SKM-1 treated with dmso at 0.1 percent for 144 hours (cell line): Measurements from ENCODE around the gene FOXG1.

ENCODE experiments used
- DNase-seq: peaks from one replicate; lab custom pipeline; 2025; ENCODE audit not compliant: unreplicated experiment; lab: John Stamatoyannopoulos, UW

FOXG1 gene

DNA sequence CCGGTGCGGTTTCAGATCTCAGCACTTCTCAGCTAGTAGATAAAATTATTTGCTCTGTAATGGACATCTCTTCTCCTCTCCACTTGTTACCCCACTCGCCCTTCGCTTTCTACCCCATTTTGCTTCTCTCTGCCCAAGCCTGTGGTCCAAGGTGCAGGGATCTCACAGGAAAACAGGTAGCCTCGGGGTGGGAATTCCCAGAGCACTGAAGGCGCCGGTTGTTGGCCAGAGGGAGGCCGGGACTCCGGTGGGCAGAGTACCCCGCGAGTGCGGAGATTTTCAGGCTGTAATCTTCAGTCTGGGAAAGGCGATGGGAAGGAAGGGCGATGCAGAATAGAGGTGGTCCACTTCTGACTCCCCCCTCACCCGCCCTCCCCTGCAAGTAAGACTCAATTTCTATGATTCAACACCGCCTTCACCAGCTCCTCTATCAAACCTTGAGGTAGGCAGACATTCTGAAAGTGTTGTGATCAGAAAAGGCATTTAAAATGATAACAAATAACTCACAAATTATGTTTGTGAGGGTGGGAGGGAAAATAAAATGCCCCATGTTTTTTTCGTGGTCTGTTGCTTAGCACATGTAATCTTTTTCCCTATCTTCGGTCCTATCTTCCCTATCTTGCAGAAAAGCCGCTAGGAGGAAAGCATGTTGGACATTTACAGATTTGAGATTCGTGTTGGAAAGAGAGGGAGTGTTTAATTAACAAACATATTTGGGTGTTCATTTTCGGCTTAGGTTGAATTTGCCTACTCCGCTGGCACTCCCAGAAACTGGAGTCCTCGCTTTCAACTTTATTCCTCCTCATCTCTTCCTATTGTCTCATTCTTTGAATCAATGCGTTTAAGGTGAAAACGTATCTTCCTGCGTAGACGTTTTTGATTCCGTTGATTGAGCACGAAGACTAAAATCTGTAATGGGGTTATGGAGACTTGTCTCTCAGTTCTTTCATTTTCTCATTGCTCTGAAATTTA lies 8.5 kb downstream of the FOXG1 start:
- DNase-seq: no peak

DNA sequence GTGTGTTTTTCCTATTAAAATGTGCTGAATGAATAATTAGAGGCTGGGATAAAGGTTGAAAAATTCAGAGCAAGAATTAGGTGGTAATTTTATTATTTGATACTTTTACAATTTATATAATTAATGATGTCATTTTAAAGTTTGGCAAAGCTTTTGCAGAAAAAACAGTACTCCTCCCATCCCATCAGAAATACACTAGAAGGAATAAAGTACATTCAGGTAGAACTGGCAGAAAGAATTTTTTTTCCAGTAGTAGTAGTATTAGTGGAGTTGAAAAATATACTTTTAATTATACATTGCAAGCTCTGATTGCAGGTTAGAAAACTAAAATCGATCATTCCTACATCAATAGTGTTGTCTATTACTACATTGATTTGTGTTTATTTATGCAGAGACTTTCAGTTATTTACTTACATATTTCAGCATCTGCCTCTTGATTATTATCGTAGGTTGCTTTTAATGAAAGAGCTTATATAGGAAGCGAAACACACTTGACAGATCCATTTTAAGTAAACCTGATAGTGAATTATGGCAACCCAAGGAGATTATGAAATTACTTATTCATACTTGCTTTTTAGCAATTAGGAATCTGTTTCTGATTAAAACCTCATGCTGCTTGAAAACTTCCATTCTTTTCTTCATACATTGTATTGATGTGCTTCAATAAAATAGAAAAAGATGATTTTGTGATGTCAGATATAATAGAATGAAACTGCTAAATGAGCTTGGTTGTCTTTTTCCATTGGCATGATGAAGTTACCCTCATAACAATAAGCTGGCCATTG lies 10.1 kb downstream of the FOXG1 start:
- DNase-seq: no peak

DNA sequence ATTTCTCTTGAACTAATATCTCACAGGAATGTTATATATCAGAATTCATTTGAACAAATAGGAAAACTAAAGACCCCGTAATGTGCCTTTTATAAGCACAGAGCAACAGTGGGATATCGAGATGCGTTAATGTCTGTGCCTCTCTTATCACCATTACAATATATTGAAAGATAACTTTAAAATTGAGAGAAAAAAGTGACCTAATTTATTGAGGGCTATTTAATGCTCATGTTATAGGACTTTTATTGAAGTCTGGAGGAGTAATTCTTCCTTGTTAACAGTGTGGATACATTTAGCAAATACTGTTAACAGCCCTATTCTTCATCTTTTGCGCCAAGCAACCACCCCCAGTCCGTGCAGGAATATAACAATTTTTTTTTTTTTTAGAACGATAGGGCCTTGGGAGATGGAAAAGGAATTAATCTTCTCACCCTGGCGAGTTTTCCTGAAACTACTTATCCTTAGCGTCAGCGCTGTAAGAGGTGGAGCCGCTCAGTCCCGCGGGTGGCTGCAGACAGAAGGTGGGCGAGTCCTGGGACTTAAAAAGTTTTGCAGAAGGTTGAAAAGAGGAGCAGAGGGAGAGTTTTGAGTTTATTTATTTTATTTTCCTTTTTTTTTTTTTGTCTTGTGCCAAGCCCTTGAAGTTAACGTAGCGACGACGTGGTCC lies 11.0 kb downstream of the FOXG1 start:
- no peak for DNase-seq

DNA sequence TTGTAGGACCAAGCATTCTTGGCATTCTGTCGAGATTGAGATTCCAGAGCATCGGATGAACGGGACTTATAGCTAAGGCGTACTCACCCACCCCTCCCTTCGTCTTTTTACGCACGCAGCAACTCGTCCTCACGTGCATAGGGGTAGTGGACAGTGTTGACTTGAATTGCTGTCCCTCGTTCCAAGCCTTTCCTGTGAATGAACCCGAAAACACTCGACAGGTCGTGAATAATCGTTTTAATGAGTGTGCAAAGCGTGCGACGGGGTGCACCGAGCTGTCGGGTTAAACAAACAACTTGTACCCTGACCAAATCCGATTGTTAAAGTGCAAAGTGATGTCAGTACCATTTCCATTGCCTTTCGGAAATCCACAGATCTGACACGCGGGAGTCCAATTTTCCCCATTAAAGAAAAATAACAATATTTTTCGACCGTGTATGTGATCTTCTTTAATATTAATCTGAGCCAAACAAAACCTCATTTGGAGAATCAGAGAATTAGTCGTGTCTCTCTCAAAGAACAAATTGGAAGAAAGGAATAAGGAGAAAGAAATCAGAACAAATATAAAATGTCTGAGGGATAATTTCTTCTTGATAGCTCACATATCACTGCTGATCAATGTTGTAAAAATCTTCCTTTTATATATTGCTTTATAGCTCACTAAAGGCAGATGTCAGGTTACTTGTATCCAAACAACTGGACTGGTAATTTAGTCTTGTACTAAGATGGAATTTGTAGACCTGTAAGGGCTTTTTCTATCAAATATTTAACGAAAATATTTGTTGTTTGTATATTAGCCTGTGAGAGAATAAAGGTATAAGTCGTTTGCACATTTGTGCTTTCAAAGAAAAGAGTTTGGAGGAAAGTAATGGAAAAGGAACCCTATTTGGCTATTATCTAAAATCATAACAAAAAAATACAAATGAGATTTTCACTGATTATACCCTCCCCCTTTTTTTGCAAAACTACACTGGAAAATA lies 11.8 kb downstream of the FOXG1 start:
- no peak for DNase-seq

DNA sequence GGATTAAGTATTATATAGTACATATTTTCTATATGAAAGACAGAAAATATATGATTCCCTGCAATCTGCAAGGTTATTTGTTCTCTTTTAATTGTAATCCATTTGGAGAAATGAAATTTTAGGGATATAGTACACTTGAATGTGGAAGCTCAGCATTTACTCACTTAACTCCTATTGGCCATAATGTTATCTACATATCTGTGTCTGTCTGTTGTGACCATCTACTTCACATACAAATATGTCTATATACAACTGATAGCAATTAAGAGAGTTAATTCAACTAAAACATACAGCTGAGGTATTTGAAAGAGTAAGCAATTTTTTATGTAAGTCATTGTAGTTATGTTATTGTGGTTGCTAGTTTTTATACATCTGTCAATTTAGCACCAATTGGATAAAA lies 12.9 kb downstream of the FOXG1 start:
- DNase-seq: no peak

DNA sequence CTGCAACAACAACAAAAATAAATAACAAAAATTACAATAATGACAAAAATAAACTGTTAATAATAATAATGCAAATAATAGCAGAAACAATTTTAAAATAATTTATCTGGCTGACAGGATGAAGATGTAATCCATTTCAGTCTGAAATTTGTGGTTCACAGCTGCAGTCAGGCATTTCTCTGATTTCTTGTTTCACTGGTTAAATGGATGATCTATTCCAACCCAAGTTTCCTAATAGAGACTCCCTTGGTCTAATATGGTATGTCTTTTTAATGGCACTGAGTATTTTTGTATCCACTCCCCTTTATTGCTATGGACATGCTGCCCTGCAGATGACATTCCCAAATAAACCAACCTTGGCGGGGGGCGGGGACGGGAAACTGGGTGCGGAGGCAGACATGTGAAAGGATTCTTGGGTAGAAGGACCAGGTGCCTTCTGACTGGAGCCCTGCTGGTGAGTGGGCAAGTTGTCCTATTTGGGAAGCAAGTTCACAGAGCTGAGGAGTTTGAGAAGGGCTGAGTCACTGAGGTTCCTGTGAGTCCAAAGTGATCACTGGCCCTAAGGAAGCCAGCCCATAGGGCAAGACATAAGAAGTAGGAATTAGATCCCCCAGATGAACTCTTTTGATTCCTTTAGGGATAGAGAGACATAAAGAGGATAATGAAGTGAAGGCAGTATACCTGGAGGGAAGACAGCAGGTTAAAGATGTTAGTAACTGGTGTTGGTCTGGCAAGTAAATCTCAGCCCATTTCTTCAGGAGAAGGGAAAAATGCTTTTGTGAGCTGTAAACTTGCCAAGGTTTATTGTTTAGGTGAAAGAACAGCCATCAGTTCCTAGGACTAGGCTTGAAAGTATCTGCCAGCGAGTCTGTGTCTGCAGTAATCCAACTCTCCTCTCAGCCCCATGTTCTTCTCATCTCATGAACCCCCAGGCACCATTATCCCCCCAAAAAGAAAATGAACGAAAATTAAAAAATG lies 14.5 kb downstream of the FOXG1 start:
- no peak for DNase-seq

DNA sequence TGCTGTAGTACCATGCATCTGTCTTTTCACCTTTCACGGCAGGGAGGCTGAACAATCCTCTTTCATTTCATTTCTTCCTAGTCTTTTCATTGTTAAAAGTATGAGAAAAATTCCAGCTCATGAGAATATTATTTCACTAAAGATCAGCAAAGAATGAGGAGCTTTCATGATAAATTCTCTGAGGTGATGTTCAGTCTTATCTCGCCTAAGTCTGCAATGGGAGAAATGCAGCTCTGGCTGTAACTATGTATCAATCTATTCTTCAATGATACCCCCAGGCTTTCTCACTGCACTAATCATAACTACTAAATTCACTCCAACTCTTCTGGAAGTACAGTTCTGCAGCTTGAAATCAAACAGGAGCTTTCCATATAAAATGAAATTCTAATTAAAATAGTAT lies 15.7 kb downstream of the FOXG1 start:
- DNase-seq: no peak

DNA sequence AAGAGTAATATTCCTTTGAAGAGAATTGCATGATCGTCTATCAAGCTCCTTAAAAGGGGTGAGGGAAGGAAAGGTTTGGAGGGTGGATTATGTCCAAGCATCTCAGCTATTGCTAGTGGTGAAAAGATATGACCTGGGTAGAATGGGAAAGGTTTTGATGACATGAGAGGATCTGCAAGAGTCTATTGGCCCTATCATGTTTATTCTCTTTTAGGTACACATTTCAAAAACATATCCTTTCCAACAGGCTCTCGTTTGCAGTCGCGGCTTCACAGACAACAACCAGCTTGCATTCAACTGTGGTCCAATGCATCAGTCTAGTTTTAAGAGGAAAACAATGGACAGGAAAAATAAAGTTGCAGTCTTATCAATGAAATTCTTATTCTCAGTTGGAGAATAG lies 17.1 kb downstream of the FOXG1 start:
- no peak for DNase-seq

DNA sequence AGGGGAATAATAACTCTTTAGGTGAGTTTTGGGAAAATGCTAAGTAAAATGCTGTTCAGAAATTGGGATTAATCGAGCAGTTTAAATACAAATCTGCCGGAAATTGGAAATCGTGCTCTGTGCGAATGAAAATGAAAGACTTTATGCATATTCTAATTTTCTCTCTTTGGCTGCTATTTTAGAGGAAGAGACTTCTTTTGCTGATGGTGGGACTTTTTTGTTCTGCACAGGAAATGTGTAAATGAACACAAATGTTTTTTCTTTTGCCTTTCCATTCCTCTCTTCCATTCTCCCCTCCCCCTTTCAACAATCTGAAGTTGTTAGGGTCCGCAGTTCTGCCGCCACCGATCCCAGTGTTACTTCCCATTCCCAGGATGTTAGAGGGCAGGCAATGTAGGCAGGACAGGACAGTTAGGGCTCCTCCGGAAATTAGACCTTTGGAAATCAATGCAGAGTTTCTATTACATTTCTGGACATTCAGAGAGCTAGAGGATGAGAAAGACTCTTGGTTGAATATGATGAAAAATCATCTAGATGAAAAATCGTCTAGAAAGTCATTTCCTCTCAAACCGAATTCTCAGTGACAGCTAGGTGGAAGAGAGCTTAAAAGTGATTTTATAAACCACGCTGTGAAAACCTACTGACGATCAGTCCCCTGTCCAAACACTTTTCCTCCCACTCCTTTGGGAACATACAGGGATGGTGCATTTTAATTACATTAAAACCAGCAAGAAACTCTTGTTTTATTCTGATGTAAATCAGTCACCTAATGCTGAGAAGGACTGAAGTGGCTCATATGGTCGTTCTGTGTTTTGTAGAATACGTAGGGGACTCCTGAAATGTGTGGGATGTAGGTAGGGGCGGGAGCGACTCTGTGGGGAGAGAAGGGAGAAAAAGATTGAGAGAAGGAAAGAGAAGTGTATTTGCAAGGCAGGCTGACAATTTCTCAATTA lies 17.8 kb downstream of the FOXG1 start:
- DNase-seq: no peak

DNA sequence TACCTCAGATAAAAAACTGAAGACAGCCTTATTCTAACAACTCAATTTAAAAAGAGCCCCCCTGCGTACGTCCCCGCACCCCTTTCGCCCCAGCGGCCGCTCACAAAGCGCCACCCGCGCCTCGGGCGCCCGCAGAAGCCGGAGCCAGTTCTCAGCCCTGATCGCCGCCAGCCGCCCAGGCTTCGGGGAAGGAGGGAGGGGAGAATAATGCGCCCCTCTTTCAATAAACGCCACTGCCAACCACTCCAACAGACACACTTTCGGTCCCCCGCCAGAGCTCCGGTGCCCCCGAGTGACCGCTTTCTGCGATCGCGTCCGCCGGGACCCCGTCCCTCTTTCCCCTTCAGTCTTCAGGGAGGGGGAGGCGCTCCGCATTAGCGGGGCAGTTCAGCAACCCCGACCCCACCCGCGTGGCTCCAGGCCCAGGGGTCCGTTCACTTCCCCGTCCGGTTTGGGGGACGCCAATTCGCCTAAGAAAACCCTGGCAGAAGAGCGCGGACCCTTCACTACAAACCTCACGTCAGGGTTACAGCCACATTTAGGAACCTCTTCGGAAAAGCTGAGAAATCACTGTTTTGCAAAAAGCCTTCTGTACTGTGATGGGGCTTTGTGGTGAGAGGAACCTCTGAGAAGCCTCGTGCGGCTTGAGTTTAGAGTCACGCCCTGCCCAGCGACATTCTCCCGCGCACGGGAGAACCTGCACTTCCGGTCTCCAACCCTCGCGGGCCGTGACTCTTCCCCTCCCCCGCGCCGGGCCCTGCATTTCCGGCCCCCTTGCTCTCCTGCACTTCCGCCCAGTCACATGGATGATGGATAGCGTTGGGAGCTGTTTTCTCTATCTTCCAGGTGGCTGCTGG lies 18.7 kb downstream of the FOXG1 start:
- no peak for DNase-seq

DNA sequence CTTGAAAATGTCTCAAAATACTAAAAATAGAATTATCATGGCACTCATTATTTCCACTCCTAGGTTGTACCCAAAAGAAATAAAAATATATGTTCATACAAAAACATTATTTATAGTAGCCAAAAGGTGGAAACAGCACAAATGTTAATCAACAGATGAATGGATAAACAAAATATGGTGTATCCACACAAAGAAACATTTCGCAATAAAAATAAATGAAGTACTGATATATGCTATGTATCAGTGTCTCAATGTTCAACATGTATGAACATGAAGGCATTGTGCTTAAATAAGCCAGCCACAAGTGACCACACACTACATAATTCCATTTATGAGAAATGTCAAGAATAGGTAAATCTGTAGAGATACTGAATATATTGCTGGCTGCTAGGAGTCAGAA lies 40.9 kb downstream of the FOXG1 start:
- DNase-seq: no peak

DNA sequence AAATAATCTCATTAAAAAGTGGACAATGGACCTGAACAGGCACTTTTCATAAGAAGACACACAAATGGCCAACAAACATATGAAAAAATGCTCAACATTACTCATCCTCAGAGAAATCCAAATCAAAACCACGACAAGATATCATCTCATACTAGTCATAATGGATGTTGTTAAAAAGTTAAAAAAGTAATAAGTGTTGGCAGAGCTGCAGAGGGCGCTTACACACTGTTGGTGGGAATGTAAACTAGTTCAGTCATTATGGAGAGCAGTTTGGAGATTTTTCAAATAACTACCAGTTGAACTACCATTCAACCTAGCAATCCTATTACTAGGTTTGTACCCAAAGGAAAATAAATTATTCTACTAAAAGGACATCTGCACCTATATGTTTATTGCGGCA lies 47.2 kb downstream of the FOXG1 start:
- DNase-seq: no peak
